Measurements from ENCODE around the gene DPEP3.

DPEP3 gene

DNA sequence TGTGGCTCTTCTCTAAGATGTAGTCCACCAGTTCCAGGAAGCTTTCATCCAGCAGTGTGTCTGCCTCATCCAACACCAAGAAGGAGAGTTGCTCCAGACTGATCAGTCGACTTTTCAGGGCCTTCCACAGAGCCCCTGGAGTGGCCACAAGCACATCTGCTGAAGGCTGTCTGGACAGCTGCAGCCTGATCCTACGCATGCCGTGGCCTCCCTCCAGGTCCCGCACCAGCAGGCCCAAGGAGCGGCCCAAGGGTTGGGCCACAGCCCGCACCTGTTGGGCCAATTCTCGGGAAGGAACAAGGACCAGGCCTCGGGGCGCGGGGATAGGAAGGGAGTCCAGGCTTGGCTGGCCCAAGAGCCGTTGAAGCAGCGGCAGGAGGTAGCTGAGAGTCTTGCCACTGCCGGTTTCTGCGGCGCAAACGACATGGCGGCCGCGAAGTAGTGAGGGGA, 42.0 kb upstream of the DPEP3 start:
- peak overlapping the region; percentile 97 for H2AFZ ChIP-seq (ENCODE audit: low read length)

GRCh38 chr16:68021490-68021889, 41.2 kb upstream of the DPEP3 start:
- H3F3A ChIP-seq (ENCODE audit: insufficient read depth, low read length): peaks cover 9% of the 10 kb centered on the region; the same call in 1 of the 2 replicates
- TF ChIP-seq EZH2 (optimal IDR thresholded peaks at IDR 0.05; ENCODE audit: low read depth, low read length): no peak
- no peak for TF ChIP-seq EZH2phosphoT487 (IDR thresholded peaks at IDR 0.05; ENCODE audit: low read length)
- no peak for TF ChIP-seq CTCF (IDR thresholded peaks at IDR 0.05; ENCODE audit: low read length)
- H3K4me1 ChIP-seq (ENCODE audit: low read length): 0 out of 2 replicates have a peak, but pooled peaks cover 5% of the 10 kb centered on the region
- no peaks in the 10 kb centered on the region for H3K9me2 ChIP-seq (replicated peaks; ENCODE audit: insufficient read depth, low read length)
- no peaks in the 10 kb centered on the region for H3K36me3 ChIP-seq (replicated peaks; ENCODE audit: insufficient read depth, low read length)
- H3K4me3 ChIP-seq (ENCODE audit: low read length): no peak overlapping the region; the same call in 1 of the 2 replicates
- H3K79me2 ChIP-seq (ENCODE audit: low read length): peaks cover 41% of the 10 kb centered on the region
- no peaks in the 10 kb centered on the region for H3K27me3 ChIP-seq (replicated peaks; ENCODE audit: insufficient read depth, low read length)
- H4K20me1 ChIP-seq (ENCODE audit: insufficient read depth, low read length): no peaks in the 10 kb centered on the region
- H2AFZ ChIP-seq (ENCODE audit: low read length): no peak overlapping the region
- no peak overlapping the region for H3K9ac ChIP-seq (ENCODE audit: low read length)
- H3K27ac ChIP-seq (ENCODE audit: low read length): no peak overlapping the region
- DNase-seq: no peak
- H3K9me3 ChIP-seq (replicated peaks; ENCODE audit: insufficient read depth, low read length): no peaks in the 10 kb centered on the region
- H3K4me2 ChIP-seq (ENCODE audit: low read depth, low read length): peak overlapping the region; percentile 89; the same call in 1 of the 2 replicates

More for the DNA sequence above, 42.0 kb upstream of the DPEP3 start:
- no peaks in the 10 kb centered on the region for H3K27me3 ChIP-seq (replicated peaks; ENCODE audit: insufficient read depth, low read length)
- no peak for DNase-seq
- H3K27ac ChIP-seq (ENCODE audit: low read length): peak overlapping the region; percentile 62; the same call in 1 of the 2 replicates
- H3K36me3 ChIP-seq (replicated peaks; ENCODE audit: insufficient read depth, low read length): no peaks in the 10 kb centered on the region
- TF ChIP-seq EZH2 (optimal IDR thresholded peaks at IDR 0.05; ENCODE audit: low read depth, low read length): no peak
- no peak for TF ChIP-seq EZH2phosphoT487 (IDR thresholded peaks at IDR 0.05; ENCODE audit: low read length)
- TF ChIP-seq CTCF (IDR thresholded peaks at IDR 0.05; ENCODE audit: low read length): no peak
- H3K4me3 ChIP-seq (ENCODE audit: low read length): peak overlapping the region; percentile 97
- peaks cover 9% of the 10 kb centered on the region; the same call in 1 of the 2 replicates for H3F3A ChIP-seq (ENCODE audit: insufficient read depth, low read length)
- no peaks in the 10 kb centered on the region for H3K9me3 ChIP-seq (replicated peaks; ENCODE audit: insufficient read depth, low read length)
- peak overlapping the region; percentile 95 for H3K9ac ChIP-seq (ENCODE audit: low read length)
- H4K20me1 ChIP-seq (ENCODE audit: insufficient read depth, low read length): no peaks in the 10 kb centered on the region
- peaks cover 41% of the 10 kb centered on the region for H3K79me2 ChIP-seq (ENCODE audit: low read length)
- H3K4me2 ChIP-seq (ENCODE audit: low read depth, low read length): peak overlapping the region; percentile 89
- H3K4me1 ChIP-seq (ENCODE audit: low read length): 0 out of 2 replicates have a peak, but pooled peaks cover 5% of the 10 kb centered on the region
- H3K9me2 ChIP-seq (replicated peaks; ENCODE audit: insufficient read depth, low read length): no peaks in the 10 kb centered on the region

GRCh38 chr16:68019167-68019680, 38.9 kb upstream of the DPEP3 start:
- Histone ChIP-seq H3K4me1 (ENCODE audit: low read length) (0 out of 2 replicates have a peak, but pooled peaks cover 5% of the 10 kb centered on the region), H3K4me2 (ENCODE audit: low read depth, low read length) (no peak overlapping the region), H2AFZ (ENCODE audit: low read length) (no peak overlapping the region), H3K27me3 (replicated peaks; ENCODE audit: insufficient read depth, low read length) (no peaks in the 10 kb centered on the region), H3K27ac (ENCODE audit: low read length) (no peak overlapping the region), H3K36me3 (replicated peaks; ENCODE audit: insufficient read depth, low read length) (no peaks in the 10 kb centered on the region), H3K4me3 (ENCODE audit: low read length) (no peak overlapping the region), H3F3A (ENCODE audit: insufficient read depth, low read length) (peaks cover 9% of the 10 kb centered on the region; the same call in 1 of the 2 replicates), H3K9ac (ENCODE audit: low read length) (no peak overlapping the region), H3K9me3 (replicated peaks; ENCODE audit: insufficient read depth, low read length) (no peaks in the 10 kb centered on the region), H4K20me1 (ENCODE audit: insufficient read depth, low read length) (no peaks in the 10 kb centered on the region), H3K79me2 (ENCODE audit: low read length) (peaks cover 34% of the 10 kb centered on the region), H3K9me2 (replicated peaks; ENCODE audit: insufficient read depth, low read length) (no peaks in the 10 kb centered on the region)
- TF ChIP-seq EZH2 (optimal IDR thresholded peaks at IDR 0.05; ENCODE audit: low read depth, low read length): no peak
- TF ChIP-seq EZH2phosphoT487 (IDR thresholded peaks at IDR 0.05; ENCODE audit: low read length): no peak
- no peak for TF ChIP-seq CTCF (IDR thresholded peaks at IDR 0.05; ENCODE audit: low read length)
- no peak for DNase-seq
